ENCODE data around the gene MEA1.

DNA sequence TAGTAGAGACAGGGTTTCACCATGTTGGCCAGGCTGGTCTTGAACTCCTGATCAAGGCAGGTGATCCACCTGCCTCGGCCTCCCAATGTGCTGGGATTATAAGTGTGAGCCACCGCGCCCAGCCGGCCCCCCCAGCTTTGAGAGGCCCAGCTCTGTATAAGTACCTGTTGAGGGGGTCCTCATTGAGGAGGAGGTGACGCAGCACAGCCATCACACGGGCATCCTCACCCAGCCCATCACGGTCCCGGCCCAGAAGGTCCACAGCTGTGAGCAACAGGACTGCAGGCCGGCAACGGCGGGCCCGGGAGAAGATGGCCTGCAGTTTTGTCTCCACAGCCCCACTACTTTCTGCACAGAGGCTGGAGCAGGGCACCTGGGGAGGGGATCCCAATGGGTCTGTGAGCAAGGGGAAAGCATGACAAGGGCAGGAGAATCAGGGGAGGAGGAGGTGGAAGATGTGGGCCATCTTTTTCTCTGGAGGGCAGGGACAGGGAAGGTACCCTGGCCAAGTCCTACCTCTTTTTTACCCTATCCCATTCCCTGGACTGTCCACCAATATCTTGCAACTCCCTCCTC lies 45.5 kb downstream of the MEA1 start:
- TF ChIP-seq EZH2 (IDR thresholded peaks at IDR 0.05; ENCODE audit: low read depth) (no peak), CTCF (conservative IDR thresholded peaks at IDR 0.05) (no peak)

Data from PC-9 (cell line).